Uterus (tissue), 4 donors: ENCODE measurements around the gene PLXNA4. TPM values are rescaled to one million over a fixed set of nuclear protein-coding genes. Genes with fewer than 3 reads are reported as not detected.
"Not testable (repeated sequence)": the region's sequence is repeated elsewhere in the genome, so short reads cannot be mapped to it uniquely, and the experiment has no call there.

Experiments used
- DNase-seq, 2 donors: peaks; one replicate each; pipeline ENCODE4 v3.0.0-alpha.2; 2019 to 2020
- H3K27ac ChIP-seq, 2 donors: fragments of 200-600 bp; sonication (generic); 1 replicate in 1 of 2; 2 replicates in 1 of 2; pipeline ENCODE4 v1.5.1; 2016 to 2018
- H3K27me3 ChIP-seq, 2 donors: fragments of 200-600 bp; sonication (generic); one replicate each; pipeline ENCODE4 v1.5.1; 2018 to 2019; ENCODE audit warnings: control low read depth in 1 of 2
- H3K36me3 ChIP-seq, 2 donors: fragments of 200-600 bp; sonication (generic); one replicate each; pipeline ENCODE4 v1.5.1; 2019; ENCODE audit warnings: control low read depth in 1 of 2
- H3K4me1 ChIP-seq, 2 donors: fragments of 200-600 bp; sonication (generic); one replicate each; pipeline ENCODE4 v1.5.1; 2018 to 2019; ENCODE audit warnings: control low read depth in 1 of 2
- H3K4me3 ChIP-seq, 2 donors: fragments of 200-600 bp; sonication (generic); 1 replicate in 1 of 2; 2 replicates in 1 of 2; pipeline ENCODE4 v1.5.1; 2018 to 2019; ENCODE audit warnings: mild to moderate bottlenecking in 1 of 2
- H3K9me3 ChIP-seq, 2 donors: fragments of 200-600 bp; sonication (generic); one replicate each; pipeline ENCODE4 v1.5.1; 2019; ENCODE audit warnings: control low read depth in 1 of 2
- POLR2A ChIP-seq, 2 donors: fragments of 450-650 bp; IDR thresholded peaks; one replicate each; pipeline ENCODE4 v1.6.1; 2016; ENCODE audit warnings: antibody characterized with exemption in 2 of 2, mild to moderate bottlenecking in 1 of 2, moderate library complexity in 1 of 2
- intact Hi-C: fragments of 100-400 bp; cut with DNase I; formaldehyde crosslinking; loops from one replicate; pipeline ENCODE4 v1.15.1; 2023; ENCODE audit warnings: low total_unique reads
- total RNA-seq, 4 donors: library from RNA; depleted of rRNA in 3 of 4; stranded (reverse); fragments of >200 nt in 3 of 4; gene quantifications; one replicate each; pipeline versions ENCODE4 v1.1.0 to v1.2.4, GENCODE V29; 2014 to 2023
- TF ChIP-seq, protein P1 (sequence below), 4 experiments: fragments of 200-600 bp in 2 of 4; fragments of 450-650 bp in 2 of 4; sonication (generic) in 2 of 4; IDR thresholded peaks; one replicate each; pipeline ENCODE4 v1.5.1; 2016 to 2019; ENCODE audit warnings: antibody characterized with exemption in 4 of 4, mild to moderate bottlenecking in 2 of 4, moderate library complexity in 1 of 4
- donor health status: DM: yes; HTN: yes; CAD: no.

PLXNA4 gene
- total RNA-seq, 4 donors from 2014 or later = 4.1 to 16.5 (median 7.7) TPM

DNA sequence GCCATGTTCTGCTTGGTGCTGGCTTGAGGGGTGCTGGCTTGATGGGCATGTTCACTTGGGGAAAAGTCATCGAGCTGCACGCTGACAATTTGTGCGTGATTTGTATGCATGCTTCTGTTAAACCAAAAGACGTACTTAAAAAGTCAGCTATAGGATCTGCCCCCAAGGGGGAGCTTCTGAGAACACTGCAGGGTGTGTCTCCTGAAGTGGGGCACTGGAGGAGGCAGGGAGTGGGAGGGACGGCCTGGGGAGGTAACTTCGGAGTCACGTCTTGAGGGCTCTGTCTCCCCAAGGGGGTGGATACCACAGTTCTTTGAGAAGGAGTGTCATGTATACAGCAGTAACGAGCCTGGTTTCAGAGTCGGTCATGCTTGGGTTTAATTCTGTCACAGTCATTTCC, 406.5 kb downstream of the PLXNA4 start:
- Histone ChIP-seq H3K27ac (no peak overlapping the region), H3K9me3 (no peaks in the 10 kb centered on the region), H3K36me3 (no peaks in the 10 kb centered on the region), H3K27me3 (no peaks in the 10 kb centered on the region), H3K4me1 (no peaks in the 10 kb centered on the region), H3K4me3 (no peak overlapping the region)
- intact Hi-C loops = no loop called here
- TF ChIP-seq POLR2A (IDR thresholded peaks at IDR 0.05) = no peak
- TF ChIP-seq, protein P1, sequence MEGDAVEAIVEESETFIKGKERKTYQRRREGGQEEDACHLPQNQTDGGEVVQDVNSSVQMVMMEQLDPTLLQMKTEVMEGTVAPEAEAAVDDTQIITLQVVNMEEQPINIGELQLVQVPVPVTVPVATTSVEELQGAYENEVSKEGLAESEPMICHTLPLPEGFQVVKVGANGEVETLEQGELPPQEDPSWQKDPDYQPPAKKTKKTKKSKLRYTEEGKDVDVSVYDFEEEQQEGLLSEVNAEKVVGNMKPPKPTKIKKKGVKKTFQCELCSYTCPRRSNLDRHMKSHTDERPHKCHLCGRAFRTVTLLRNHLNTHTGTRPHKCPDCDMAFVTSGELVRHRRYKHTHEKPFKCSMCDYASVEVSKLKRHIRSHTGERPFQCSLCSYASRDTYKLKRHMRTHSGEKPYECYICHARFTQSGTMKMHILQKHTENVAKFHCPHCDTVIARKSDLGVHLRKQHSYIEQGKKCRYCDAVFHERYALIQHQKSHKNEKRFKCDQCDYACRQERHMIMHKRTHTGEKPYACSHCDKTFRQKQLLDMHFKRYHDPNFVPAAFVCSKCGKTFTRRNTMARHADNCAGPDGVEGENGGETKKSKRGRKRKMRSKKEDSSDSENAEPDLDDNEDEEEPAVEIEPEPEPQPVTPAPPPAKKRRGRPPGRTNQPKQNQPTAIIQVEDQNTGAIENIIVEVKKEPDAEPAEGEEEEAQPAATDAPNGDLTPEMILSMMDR (IDR thresholded peaks at IDR 0.05) = no peak
- DNase-seq = no peak

DNA sequence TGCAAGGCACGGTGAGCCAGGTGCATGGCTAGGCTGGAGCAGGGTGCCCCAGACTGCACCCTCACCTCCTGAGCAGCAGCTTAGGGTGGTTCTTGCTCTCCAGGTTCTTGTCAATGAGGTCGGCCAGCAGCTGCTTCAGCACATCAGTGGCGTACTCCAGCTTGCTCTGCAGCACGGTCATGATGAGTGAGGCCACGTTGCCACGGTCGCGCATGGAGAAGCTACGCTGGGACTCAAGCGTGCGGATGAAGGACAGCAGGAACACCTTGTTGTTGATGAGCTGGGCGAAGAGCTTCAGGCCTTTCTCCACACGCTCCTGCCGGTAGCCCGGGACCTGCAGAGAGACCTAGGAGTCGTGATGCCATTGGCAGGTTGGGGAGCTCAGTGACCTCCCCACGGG, 408.0 kb downstream of the PLXNA4 start:
- Histone ChIP-seq H3K4me3 (no peak overlapping the region), H3K4me1 (no peaks in the 10 kb centered on the region), H3K36me3 (no peaks in the 10 kb centered on the region), H3K27ac (no peak overlapping the region), H3K27me3 (no peaks in the 10 kb centered on the region), H3K9me3 (no peaks in the 10 kb centered on the region)
- intact Hi-C loops = no loop called here
- TF ChIP-seq, protein P1 (IDR thresholded peaks at IDR 0.05) = no peak
- TF ChIP-seq POLR2A (IDR thresholded peaks at IDR 0.05) = no peak
- no peak for DNase-seq

DNA sequence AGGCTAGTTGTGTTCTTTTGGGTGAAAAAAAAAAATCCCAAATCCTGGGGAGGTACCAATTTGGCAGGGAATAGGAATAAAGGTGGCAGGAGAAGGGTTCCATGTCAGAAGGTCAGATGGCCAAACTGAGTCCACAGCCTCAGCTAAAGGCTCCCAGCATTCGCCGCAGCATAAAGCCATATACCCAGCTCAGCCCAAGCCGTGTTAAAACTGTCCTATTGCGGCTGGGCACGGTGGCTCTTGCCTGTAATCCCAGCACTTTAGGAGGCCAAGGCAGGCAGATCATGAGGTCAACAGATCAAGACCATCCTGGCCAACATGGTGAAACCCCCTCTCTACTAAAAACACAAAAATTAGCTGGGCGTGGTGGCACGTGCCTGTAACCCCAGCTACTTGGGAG, 410.6 kb downstream of the PLXNA4 start:
- H3K4me1 ChIP-seq, H3K36me3 ChIP-seq, H3K27ac ChIP-seq, intact Hi-C loops, H3K27me3 ChIP-seq, H3K9me3 ChIP-seq, DNase-seq, H3K4me3 ChIP-seq: not testable (repeated sequence)

DNA sequence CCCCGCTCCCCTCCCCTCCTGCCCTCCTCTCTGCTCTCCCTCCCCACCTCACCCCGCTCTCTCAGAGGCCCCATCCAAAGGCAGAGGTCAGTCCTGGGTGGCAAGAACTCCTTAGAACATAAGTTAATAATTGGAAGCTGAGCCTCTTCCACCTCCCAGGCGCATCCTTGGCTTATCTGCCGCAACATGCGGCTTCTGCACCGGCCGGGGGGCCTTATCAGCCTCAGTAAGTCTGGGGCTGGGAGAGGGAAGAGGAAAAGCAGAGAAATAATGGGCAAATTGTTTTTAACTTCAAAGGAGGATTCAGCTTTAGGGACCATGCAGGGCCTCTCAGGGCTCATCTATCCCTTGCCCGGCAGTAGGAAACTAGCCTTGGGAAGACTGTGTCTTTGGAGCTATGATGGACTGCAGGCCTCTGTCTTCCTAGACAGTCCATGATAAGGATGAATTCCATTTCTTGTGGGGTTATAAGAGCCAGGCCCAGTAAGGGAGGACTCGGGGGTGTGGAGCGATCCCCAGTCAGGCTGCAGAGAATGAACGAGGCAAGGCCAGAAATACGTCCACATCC, 411.6 kb downstream of the PLXNA4 start:
- Histone ChIP-seq H3K36me3 (no peaks in the 10 kb centered on the region), H3K27ac (no peak overlapping the region), H3K4me3 (no peak overlapping the region), H3K9me3 (no peaks in the 10 kb centered on the region), H3K27me3 (no peaks in the 10 kb centered on the region), H3K4me1 (no peaks in the 10 kb centered on the region)
- no peak for DNase-seq
- TF ChIP-seq POLR2A (IDR thresholded peaks at IDR 0.05) = no peak
- TF ChIP-seq, protein P1 (IDR thresholded peaks at IDR 0.05) = no peak
- intact Hi-C loops = no loop called here

DNA sequence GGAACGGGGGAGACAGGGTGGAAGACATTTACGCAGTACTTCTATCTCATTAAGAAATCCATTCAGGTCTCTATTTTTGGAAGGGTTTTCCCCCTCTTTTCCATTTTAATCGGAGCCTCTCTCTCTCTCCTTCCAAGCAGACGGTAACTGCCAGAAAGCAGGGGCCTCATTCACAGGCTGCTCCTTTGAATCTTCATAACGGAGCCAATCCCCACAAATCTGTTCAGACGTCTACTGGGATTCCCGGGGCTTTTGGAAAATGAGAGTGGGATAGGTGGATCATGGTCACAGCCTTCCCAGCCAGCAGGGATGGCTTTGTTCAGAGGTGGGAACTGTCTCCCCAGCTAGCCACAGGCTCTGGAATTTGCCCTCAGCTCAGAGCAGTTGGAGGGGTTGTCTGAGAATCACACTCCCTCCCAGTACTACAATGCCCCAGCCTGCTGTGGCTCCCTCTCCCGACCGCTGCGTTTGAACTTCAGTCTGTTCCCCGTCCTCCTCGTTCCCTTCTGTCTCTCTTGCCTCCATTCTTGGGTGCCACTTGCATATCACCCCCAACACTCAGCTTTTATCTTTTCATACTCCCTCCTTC, 413.6 kb downstream of the PLXNA4 start:
- TF ChIP-seq POLR2A (IDR thresholded peaks at IDR 0.05) = no peak
- TF ChIP-seq, protein P1 (IDR thresholded peaks at IDR 0.05) = no peak
- Histone ChIP-seq H3K27me3 (no peaks in the 10 kb centered on the region), H3K4me3 (no peak overlapping the region), H3K9me3 (no peaks in the 10 kb centered on the region), H3K27ac (no peak overlapping the region), H3K4me1 (no peaks in the 10 kb centered on the region), H3K36me3 (no peaks in the 10 kb centered on the region)
- no peak for DNase-seq
- intact Hi-C loops = no loop called here
